HCT116 (cell line): ENCODE measurements around the gene BBLN. TPM values are rescaled to one million over a fixed set of nuclear protein-coding genes. Genes with fewer than 3 reads are reported as not detected.

ENCODE experiments used
- ATAC-seq: fragments of 200-7000 bp; cut with Tn5 transposase; 2 replicates; pipeline ENCODE4 v1.9.1; 2020; ENCODE audit warnings: mild to moderate bottlenecking, moderate library complexity
- BruUV-seq: library from RNA; stranded (reverse); fragments of 400-500 nt; replicated peaks from 2 replicates; lab custom pipeline; 2021; lab: Mats Ljungman, UMichigan
- CTCF ChIA-PET: fragments of 300-600 bp; sonication (Branson Sonifier 250); formaldehyde crosslinking; loops from one replicate; lab custom pipeline; 2021; ENCODE audit warnings: antibody characterized with exemption; lab: Charles Lee
- POLR2A ChIA-PET: fragments of 300-600, 350-600 bp; sonication (Branson Sonifier 250); formaldehyde crosslinking; loops from one replicate; lab custom pipeline; 2021; ENCODE audit warnings: antibody characterized with exemption; lab: Charles Lee
- RAD21 ChIA-PET, 2 experiments: fragments of 300-600 bp; sonication (Branson Sonifier 250); formaldehyde crosslinking; loops; one replicate each; lab custom pipeline; 2023; ENCODE audit warnings: low total read pairs in 2 of 2; ENCODE audit not compliant: uncharacterized antibody in 2 of 2, unreplicated experiment in 2 of 2, low non-redundant PET in 1 of 2; lab: Charles Lee
- DNase-seq: peaks from one replicate; pipeline ENCODE4 v3.0.0-alpha.2; 2010; ENCODE audit warnings: low read depth, low spot score
- H2AFZ ChIP-seq: fragments of 200-600 bp; shearing (Covaris generic), sonication (generic); 2 replicates; pipeline ENCODE4 v1.6.1; 2017; ENCODE audit warnings: low read depth, mixed run types, mixed read lengths, antibody characterized with exemption, low read length; ENCODE audit not compliant: poor library complexity, severe bottlenecking
- H3K27ac ChIP-seq: 2 replicates; pipeline ENCODE4 v1.5.1; 2012; ENCODE audit warnings: low read depth, low read length
- H3K27me3 ChIP-seq: fragments of 200-600 bp; sonication (generic); 2 replicates; pipeline ENCODE4 v1.6.1; 2016; ENCODE audit warnings: mixed run types, low read length, mixed read lengths; ENCODE audit not compliant: insufficient read depth
- H3K36me3 ChIP-seq, 2 experiments: fragments of 200-500 bp in 1 of 2; fragments of 200-600 bp in 1 of 2; sonication (Bioruptor generic) in 1 of 2; sonication (generic) in 1 of 2; 2 replicates each; pipeline versions ENCODE4 v1.5.1 to v1.6.1; 2014 to 2016; ENCODE audit warnings: low read length in 2 of 2, inconsistent platforms in 1 of 2, mixed read lengths in 1 of 2, mixed run types in 1 of 2; ENCODE audit not compliant: insufficient read depth in 2 of 2, control insufficient read depth in 1 of 2
- H3K4me1 ChIP-seq, 2 experiments: fragments of 200-600 bp in 1 of 2; sonication (generic) in 1 of 2; 2 replicates each; pipeline versions ENCODE4 v1.5.1 to v1.6.1; 2012 to 2017; ENCODE audit warnings: low read length in 2 of 2, inconsistent platforms in 1 of 2, mild to moderate bottlenecking in 1 of 2, mixed read lengths in 1 of 2, mixed run types in 1 of 2, moderate library complexity in 1 of 2; ENCODE audit not compliant: insufficient read depth in 2 of 2, control insufficient read depth in 1 of 2
- H3K4me2 ChIP-seq: fragments of 200-600 bp; sonication (generic); 2 replicates; pipeline ENCODE4 v1.6.1; 2017; ENCODE audit warnings: mixed run types, low read length, mixed read lengths
- H3K4me3 ChIP-seq, 2 experiments: fragments of 200-600 bp in 1 of 2; sonication (generic) in 1 of 2; replicated peaks in 1 of 2; 2 replicates each; pipeline ENCODE4 v1.5.1; 2011 to 2016; ENCODE audit warnings: low read length in 2 of 2, control low read depth in 1 of 2, low read depth in 1 of 2, mild to moderate bottlenecking in 1 of 2, mixed read lengths in 1 of 2, mixed run types in 1 of 2
- H3K79me2 ChIP-seq: fragments of 200-600 bp; sonication (generic); 2 replicates; pipeline ENCODE4 v1.6.1; 2017; ENCODE audit warnings: mild to moderate bottlenecking, mixed run types, low read length, moderate library complexity, mixed read lengths; ENCODE audit not compliant: insufficient read depth
- H3K9ac ChIP-seq: fragments of 200-600 bp; sonication (generic); 2 replicates; pipeline ENCODE4 v1.6.1; 2016; ENCODE audit warnings: low read length, mixed read lengths
- H3K9me2 ChIP-seq: fragments of 200-600 bp; sonication (generic), shearing (Covaris generic); 2 replicates; pipeline ENCODE4 v1.6.1; 2017; ENCODE audit warnings: mixed run types, mild to moderate bottlenecking, moderate library complexity; ENCODE audit not compliant: insufficient read depth
- H3K9me3 ChIP-seq, 2 experiments: fragments of 200-500 bp in 1 of 2; fragments of 200-600 bp in 1 of 2; sonication (Bioruptor generic) in 1 of 2; sonication (generic) in 1 of 2; 2 replicates each; pipeline ENCODE4 v1.6.1; 2014 to 2017; ENCODE audit warnings: low read length in 2 of 2, mixed read lengths in 2 of 2, inconsistent platforms in 1 of 2, low read depth in 1 of 2, mild to moderate bottlenecking in 1 of 2, mixed run types in 1 of 2, moderate library complexity in 1 of 2; ENCODE audit not compliant: control insufficient read depth in 1 of 2, insufficient read depth in 1 of 2
- H4K20me1 ChIP-seq: fragments of 200-600 bp; sonication (generic), shearing (Covaris generic); 2 replicates; pipeline ENCODE4 v1.6.1; 2017; ENCODE audit warnings: mixed run types, mild to moderate bottlenecking, moderate library complexity; ENCODE audit not compliant: insufficient read depth
- ELF1 ChIP-seq: IDR thresholded peaks from 2 replicates; pipeline ENCODE4 v1.6.1; 2012; ENCODE audit warnings: low read depth, borderline replicate concordance
- EZH2 ChIP-seq: fragments of 200-600 bp; sonication (generic); IDR thresholded peaks from 2 replicates; pipeline ENCODE4 v1.6.1; 2017; ENCODE audit warnings: antibody characterized with exemption, mixed run types
- POLR2A ChIP-seq: IDR thresholded peaks from 2 replicates; pipeline ENCODE4 v1.7.0; 2011; ENCODE audit warnings: borderline replicate concordance; ENCODE audit not compliant: insufficient read depth, insufficient read length; ENCODE audit errors: extremely low read depth
- SIN3A ChIP-seq: IDR thresholded peaks from 2 replicates; pipeline ENCODE4 v1.6.1; 2012; ENCODE audit warnings: low read depth
- intact Hi-C: fragments of 100-400 bp; cut with micrococcal nuclease; formaldehyde crosslinking; loops from 2 replicates; pipeline ENCODE4 v1.10.0; 2022
- total RNA-seq: library from RNA; stranded (reverse); gene quantifications from one replicate; pipeline ENCODE4 v1.2.1, GENCODE V29; 2021; ENCODE audit not compliant: unreplicated experiment
- TF ChIP-seq, protein P1 (sequence below): IDR thresholded peaks from 2 replicates; pipeline ENCODE4 v1.6.1; 2011; ENCODE audit warnings: mild to moderate bottlenecking, low read length, moderate library complexity; ENCODE audit not compliant: insufficient replicate concordance; ENCODE audit errors: extremely low read depth
- TF ChIP-seq, protein P2 (sequence below): IDR thresholded peaks from 2 replicates; pipeline ENCODE4 v1.6.1; 2012; ENCODE audit warnings: low read depth

The BBLN gene
- total RNA-seq, 1 experiment from 2014 or later: 119 TPM

DNA sequence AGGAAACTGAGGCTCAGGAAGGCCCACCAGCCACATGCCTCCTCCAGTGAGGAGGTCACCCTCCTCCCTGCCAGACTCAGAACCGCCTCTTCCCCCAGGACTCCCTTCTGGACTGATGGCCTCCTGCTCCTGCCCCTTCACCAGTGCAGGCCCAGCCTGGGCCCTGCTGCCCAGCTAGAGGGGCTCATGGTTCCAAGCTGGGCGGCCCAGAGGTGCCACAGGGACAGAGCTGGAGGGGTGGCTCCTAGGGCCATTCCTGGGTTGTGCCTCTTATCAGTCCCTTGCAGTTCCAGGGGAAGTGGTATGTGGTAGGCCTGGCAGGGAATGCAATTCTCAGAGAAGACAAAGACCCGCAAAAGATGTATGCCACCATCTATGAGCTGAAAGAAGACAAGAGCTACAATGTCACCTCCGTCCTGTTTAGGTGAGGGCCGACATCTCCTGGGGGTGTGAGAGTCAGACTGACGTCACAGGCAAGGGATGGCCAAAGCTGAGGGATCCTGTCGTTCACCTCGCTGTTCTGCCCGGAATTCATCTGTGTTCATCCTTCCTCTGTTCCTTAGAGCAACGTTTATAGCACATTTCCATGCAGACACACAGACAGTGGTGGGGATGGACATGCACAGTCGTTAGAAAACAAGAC lies 10.0 kb upstream of the BBLN start:
- H2AFZ ChIP-seq: no peak overlapping the region
- H3K9me3 ChIP-seq: no peaks in the 10 kb centered on the region
- intact Hi-C loops: no loop called here
- no peaks in the 10 kb centered on the region for H3K9me2 ChIP-seq
- ChIA-PET POLR2A (interaction anchor here (2.1 kb wide), 1 partner anchor 10 kb away, joined by 7 read pairs; the partner anchor contains the start of gene BBLN), RAD21 (no interaction called here), CTCF (interaction anchor here (0.8 kb wide), 1 partner anchor 9 kb away, joined by 4 read pairs; no protein-coding TSS in a partner anchor)
- no peak for TF ChIP-seq EZH2
- TF ChIP-seq, protein P1, sequence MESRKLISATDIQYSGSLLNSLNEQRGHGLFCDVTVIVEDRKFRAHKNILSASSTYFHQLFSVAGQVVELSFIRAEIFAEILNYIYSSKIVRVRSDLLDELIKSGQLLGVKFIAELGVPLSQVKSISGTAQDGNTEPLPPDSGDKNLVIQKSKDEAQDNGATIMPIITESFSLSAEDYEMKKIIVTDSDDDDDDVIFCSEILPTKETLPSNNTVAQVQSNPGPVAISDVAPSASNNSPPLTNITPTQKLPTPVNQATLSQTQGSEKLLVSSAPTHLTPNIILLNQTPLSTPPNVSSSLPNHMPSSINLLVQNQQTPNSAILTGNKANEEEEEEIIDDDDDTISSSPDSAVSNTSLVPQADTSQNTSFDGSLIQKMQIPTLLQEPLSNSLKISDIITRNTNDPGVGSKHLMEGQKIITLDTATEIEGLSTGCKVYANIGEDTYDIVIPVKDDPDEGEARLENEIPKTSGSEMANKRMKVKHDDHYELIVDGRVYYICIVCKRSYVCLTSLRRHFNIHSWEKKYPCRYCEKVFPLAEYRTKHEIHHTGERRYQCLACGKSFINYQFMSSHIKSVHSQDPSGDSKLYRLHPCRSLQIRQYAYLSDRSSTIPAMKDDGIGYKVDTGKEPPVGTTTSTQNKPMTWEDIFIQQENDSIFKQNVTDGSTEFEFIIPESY: no peak
- no peak for TF ChIP-seq ELF1
- TF ChIP-seq, protein P2, sequence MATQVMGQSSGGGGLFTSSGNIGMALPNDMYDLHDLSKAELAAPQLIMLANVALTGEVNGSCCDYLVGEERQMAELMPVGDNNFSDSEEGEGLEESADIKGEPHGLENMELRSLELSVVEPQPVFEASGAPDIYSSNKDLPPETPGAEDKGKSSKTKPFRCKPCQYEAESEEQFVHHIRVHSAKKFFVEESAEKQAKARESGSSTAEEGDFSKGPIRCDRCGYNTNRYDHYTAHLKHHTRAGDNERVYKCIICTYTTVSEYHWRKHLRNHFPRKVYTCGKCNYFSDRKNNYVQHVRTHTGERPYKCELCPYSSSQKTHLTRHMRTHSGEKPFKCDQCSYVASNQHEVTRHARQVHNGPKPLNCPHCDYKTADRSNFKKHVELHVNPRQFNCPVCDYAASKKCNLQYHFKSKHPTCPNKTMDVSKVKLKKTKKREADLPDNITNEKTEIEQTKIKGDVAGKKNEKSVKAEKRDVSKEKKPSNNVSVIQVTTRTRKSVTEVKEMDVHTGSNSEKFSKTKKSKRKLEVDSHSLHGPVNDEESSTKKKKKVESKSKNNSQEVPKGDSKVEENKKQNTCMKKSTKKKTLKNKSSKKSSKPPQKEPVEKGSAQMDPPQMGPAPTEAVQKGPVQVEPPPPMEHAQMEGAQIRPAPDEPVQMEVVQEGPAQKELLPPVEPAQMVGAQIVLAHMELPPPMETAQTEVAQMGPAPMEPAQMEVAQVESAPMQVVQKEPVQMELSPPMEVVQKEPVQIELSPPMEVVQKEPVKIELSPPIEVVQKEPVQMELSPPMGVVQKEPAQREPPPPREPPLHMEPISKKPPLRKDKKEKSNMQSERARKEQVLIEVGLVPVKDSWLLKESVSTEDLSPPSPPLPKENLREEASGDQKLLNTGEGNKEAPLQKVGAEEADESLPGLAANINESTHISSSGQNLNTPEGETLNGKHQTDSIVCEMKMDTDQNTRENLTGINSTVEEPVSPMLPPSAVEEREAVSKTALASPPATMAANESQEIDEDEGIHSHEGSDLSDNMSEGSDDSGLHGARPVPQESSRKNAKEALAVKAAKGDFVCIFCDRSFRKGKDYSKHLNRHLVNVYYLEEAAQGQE: no peak
- no peak for TF ChIP-seq SIN3A
- TF ChIP-seq POLR2A: no peak
- H3K27ac ChIP-seq: no peak overlapping the region
- H3K4me3 ChIP-seq: no peak overlapping the region
- H3K4me2 ChIP-seq: no peak overlapping the region; the same call in 1 of the 2 replicates
- no peaks in the 10 kb centered on the region for H4K20me1 ChIP-seq
- no peak overlapping the region for H3K9ac ChIP-seq
- H3K27me3 ChIP-seq: no peaks in the 10 kb centered on the region
- H3K79me2 ChIP-seq: no peaks in the 10 kb centered on the region
- no peaks in the 10 kb centered on the region for H3K36me3 ChIP-seq
- DNase-seq (no peak), ATAC-seq (no peak)
- peaks cover 10 to 29% of the 10 kb centered on the region in 2 experiments for H3K4me1 ChIP-seq
- no TSS peak for BruUV-seq
